C4-2B (cell line): ENCODE data around the gene TMEM209.

ENCODE experiments used
- ZFX ChIP-seq: fragments of 450-650 bp; IDR thresholded peaks from 2 replicates; pipeline ENCODE4 v1.6.1; 2017
- TF ChIP-seq, protein P1 (sequence below): fragments of 450-650 bp; conservative IDR thresholded peaks from 2 replicates; pipeline ENCODE4 v1.5.1; 2017; ENCODE audit warnings: mild to moderate bottlenecking

DNA sequence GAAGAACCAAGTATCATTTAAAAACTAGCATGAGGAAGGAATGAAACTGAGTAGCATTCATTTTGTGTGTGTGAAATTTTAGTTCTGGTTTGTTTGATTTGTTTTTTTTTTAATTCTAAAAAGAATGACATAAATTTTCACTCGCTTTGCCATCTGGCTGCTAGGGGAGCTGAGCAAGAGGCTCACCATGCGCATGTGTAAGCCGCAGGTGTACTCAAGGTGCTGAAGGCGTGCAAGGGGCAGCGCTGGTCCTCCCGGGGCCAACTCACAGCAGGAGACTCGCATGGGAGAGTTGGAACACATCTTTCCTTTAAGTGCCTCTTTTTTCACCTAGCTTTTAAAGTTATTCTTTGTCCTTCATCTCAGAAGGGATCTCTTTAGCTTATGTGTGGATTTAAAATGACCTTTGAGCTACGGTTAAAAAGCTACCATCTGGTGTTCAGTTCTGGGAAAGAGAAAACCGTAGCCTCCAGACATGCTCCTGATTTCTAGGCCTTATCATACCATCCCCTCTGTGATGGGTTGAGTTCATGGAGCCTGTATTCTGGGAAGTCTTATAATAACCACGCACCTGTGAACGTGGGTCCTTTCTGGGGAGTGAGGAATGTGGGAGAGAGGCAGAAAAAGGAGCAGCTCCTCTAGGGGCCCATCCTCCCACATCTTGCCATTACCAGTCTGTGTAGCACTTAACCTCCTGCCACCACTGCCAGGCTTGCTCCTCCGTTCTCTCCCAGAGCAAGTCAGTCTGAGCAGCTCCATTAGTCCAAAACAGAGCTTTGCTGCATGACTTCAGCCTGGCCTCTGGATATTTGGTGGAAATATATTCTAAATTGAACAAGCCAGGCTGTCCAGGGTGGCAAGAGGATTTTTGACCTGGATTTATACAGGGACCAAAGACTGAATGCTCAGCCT lies 73.0 kb downstream of the TMEM209 start:
- TF ChIP-seq, protein P1, sequence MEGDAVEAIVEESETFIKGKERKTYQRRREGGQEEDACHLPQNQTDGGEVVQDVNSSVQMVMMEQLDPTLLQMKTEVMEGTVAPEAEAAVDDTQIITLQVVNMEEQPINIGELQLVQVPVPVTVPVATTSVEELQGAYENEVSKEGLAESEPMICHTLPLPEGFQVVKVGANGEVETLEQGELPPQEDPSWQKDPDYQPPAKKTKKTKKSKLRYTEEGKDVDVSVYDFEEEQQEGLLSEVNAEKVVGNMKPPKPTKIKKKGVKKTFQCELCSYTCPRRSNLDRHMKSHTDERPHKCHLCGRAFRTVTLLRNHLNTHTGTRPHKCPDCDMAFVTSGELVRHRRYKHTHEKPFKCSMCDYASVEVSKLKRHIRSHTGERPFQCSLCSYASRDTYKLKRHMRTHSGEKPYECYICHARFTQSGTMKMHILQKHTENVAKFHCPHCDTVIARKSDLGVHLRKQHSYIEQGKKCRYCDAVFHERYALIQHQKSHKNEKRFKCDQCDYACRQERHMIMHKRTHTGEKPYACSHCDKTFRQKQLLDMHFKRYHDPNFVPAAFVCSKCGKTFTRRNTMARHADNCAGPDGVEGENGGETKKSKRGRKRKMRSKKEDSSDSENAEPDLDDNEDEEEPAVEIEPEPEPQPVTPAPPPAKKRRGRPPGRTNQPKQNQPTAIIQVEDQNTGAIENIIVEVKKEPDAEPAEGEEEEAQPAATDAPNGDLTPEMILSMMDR, result no peak
- TF ChIP-seq ZFX, result no peak
